Activated CD4-positive, alpha-beta T cell treated with anti-CD3 and anti-CD28 coated beads, Interleukin-2, Interleukin-6, amounts not matched to agents 100 ng/mL and 50 ng/mL, durations not matched to agents 16 hours and 8 hours (primary cell): ENCODE measurements around the gene ANKRD55.
A peak's percentile ranks its signal among the peaks of the same experiment; 100 is the strongest.

ENCODE experiments used
- DNase-seq: peaks from one replicate; pipeline ENCODE4 v3.0.0-alpha.2; 2020

The ANKRD55 gene

DNA sequence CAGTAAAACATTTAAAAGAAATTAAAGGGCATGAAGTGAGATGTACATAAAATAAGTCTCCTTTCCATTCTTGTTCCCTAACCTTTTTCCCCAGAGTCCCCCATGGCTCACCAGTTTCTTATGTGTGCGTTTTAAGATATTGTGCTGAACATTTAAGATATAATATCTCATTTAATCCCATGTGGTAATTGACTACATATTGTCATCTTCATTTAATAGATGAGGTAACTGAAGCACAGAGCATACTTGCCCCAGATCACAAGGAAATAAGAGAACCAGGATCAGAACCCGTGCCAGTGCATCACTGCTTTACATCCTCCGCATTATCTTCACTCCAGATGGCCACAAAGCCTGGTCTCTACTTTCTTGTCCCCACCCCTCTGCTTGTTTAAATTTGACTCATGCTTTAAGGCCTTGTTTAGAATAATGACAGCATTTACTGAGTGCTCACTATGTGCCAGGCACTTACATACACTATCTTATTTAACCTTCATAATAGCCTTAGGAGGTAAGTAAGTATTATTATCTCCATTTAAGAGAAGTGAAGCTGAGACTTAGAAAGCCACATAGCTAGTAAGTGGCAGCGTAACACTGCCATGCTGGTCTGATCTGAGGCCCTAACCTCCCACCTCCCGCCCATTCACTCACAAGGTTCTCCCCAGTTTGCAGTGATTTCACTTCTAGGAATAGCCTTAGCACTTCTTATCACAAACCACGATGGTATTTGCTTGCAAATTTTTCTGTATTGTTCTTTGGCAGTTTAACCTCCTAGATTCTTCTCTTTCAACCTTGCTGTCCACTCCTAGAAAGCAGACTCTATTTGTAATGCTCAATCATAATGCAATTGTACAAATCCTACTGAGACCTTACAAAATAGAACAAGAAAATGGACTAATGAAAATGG is 160.0 kb downstream of the ANKRD55 start:
- no peak for DNase-seq

- DNase-seq: no peak
Measured at GRCh38 chr5:56071470-56071869, 161.7 kb downstream of the ANKRD55 start.

DNA sequence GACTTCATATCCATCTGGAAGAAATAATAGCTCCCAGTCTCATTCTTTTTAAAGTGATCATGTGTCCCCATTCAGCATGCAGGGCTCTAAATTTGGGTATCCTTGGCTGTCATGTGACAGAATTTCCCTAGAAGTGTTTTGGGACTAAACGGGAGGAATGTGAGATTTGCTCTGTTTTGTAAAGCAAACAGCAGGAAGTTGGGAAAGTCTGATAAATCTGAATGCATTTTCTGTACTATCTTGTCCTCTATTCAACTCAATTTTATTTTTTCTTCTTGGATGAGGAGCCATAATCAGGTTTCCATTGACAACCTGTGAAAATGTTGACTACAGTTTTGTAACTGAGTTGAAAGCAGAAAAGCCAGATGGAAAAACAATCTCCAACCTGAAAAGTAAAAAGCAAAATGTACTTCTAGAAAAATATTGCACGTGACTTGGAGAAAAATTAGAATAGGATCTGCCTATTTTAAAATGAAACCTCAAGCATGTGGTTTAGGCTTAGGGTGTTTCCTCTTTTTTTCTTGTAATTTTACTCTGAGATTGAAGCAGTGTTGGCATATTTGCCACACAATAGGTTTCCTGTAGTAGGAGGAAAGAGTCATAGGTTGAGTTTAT is 162.2 kb downstream of the ANKRD55 start:
- DNase-seq: peak; percentile 41

- DNase-seq: no peak
Measured at GRCh38 chr5:56069652-56070226, 163.4 kb downstream of the ANKRD55 start.

DNA sequence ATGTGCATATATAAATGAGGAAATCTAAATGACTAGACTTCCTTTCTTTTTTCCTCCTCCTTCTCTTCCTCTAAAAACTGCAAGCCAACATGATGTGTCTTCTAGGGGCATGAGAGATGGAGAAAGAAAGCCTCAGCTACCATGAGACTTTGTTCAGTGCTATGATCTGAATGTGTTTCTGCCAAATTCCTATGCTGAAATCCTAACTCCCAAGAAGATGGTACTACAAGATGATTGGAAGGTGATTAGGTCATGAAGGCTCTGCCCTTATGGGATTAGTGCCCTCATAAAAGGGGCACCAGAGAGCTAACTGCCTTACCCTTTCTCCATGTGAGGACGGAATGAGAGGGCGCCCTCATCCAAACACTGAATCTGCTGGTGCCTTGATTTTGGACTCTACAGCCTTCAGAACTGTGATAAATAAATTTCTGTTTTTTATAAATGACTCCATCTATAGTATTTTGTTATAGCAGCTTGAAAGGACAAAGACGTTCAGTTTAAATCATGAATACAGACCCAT is 166.1 kb downstream of the ANKRD55 start:
- no peak for DNase-seq

- peak; percentile 58 for DNase-seq
Measured at GRCh38 chr5:56064984-56065383, 168.1 kb downstream of the ANKRD55 start.

- DNase-seq: peak; percentile 67
Measured at GRCh38 chr5:56060276-56061110, 172.6 kb downstream of the ANKRD55 start.

DNA sequence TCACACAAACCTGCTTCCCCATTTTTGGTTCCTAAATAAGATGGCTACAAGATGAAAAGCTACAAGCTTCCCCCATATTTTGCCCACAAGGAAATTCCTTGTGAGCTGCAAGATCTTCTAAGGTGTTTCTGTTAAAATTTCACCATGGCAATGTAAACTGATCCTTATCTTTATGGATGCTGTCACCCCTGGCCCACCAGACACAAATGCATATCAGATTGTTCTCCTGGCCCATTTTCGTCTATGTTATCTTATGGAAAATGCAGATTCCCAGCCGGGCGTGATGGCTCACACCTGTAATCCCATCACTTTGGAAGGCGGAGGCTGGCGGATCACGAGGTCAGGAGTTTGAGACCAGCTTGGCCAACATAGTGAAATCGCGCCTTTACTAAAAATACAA is 173.3 kb downstream of the ANKRD55 start:
- DNase-seq: no peak

GRCh38 chr5:56056875-56057274 is 176.3 kb downstream of the ANKRD55 start:
- no peak for DNase-seq

DNA sequence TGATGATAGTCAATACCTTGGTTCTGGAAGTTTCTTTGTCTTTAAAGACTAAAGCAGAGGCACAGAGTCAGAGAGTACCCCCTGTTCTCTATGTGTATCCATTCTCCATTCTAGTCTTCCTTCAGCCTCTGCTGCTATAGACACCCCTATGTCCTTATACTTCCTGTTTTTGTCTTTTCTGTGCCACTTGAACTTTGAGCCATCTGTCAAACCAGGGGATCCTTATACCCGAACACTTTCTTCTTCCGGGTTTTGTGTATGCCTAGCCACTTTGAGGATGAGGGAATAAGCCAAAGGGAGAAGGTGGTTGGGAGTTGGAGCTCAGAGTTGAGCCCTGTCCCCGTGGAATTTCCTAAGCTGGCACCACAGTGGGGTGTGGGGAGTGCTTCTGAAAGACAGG is 177.3 kb downstream of the ANKRD55 start:
- no peak for DNase-seq

- DNase-seq: no peak
Measured at GRCh38 chr5:56055287-56055686, 177.8 kb downstream of the ANKRD55 start.

- DNase-seq: no peak
Measured at GRCh38 chr5:56054666-56055065, 178.5 kb downstream of the ANKRD55 start.

- no peak for DNase-seq
Measured at GRCh38 chr5:56053363-56053762, 179.8 kb downstream of the ANKRD55 start.

DNA sequence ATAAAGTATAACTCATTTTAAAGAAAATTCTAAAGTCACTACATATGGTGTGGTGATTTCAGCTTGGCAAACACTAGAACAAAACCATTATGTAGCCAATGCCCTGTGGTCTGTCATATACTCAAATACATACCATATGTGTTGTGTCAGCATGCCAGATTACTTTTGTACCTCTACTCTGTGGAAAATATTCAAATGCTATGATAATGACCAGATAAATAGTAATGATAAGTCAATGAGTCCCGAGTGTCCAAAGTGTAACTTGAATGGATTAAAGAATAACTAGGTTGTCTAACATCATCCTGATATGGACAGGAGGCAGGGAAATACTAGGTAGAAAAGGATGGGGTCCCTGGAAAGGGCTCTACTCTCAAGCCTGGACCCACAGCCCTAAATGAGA is 180.4 kb downstream of the ANKRD55 start:
- DNase-seq: no peak

DNA sequence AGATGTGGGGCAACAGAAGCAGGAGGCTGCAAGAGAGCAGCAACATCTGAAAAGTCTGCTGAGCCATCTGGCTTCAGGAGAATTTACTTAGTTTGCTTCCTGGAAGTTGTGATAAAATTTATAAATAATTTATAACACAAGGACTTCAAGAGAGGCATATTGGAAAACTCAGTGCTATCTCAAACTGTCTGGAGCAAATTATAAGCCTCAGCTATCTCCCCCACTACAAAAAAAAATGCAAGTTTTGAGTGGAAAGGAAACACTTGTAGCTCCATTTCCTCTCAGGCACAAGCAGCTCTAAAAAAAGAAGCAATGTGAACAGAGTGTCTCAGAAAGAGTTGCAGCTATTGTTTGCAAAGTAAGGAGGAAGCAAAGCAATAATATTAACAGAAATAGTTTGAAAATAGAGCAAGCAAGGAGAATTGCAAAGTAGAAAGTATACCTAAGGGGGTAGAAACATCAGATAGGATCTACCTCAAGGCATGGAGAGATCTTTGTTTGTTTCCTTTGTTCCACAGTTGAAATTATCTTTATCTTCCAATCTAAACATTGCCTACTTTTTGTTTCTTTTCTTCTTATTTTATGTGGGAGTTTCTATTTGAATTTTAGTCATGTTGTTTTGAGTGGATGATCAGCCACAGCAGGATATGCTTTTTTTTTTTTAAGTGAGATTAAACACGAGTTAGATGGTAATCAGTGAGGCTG is 182.4 kb downstream of the ANKRD55 start:
- DNase-seq: peak; percentile 42
